ENCODE measurements around the gene CEL.

The CEL gene

DNA sequence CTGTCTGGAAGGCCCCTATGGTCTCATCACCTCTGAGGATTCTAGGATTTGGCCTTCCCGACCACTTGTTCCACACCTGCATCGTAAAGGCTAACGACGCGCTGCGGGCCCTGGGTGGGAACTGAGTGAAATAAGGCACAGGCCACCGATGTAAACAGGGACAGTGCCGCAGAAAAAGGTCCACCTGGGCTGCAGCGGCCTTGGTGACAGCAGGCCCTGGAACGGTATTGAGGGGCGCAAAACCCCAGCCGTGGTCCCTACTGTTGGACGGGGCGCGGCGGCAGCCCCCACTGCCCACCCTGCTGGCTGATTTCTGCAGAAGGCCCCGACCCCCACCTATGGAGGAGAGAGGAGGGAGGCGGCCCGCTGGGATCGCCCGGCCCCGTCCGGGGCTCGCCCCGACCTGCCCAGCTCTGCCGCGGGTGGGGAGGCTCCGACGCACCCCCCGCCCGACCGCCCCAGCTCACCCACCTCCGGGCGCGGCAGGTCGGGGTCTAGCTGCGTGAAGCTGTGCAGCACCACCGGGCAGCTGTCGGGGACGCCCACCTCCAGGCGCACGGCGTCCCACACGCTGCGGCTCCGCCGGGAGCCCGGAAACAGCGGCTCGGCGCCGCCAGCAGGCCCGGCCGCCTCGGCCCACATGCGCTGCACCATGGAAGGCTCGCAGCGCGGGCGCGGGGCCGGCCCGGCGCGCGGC is 58.9 kb downstream of the CEL start:
- no peak overlapping the region for H3K4me3 ChIP-seq (ENCODE audit: low read length)
- H3K4me1 ChIP-seq (ENCODE audit: control insufficient read depth, insufficient read depth, low read length), result peaks cover 66% of the 10 kb centered on the region
- no peaks in the 10 kb centered on the region for H3K27me3 ChIP-seq (ENCODE audit: control insufficient read depth, insufficient read depth, low read length)
- H3K9me3 ChIP-seq (ENCODE audit: control insufficient read depth, low read length), result no peaks in the 10 kb centered on the region
- H3K9ac ChIP-seq (ENCODE audit: low read length), result peak overlapping the region; percentile 74
- H3K36me3 ChIP-seq (ENCODE audit: control insufficient read depth, insufficient read depth, low read length), result no peaks in the 10 kb centered on the region
